Activated CD8-positive, alpha-beta memory T cell treated with anti-CD3 and anti-CD28 coated beads, Interleukin-2, amount 50 U/mL, for 48 hours (primary cell): ENCODE results near the gene DLGAP1.

Source experiments
- DNase-seq: peaks from one replicate; pipeline ENCODE4 v3.0.0-alpha.2; 2020

Gene DLGAP1

GRCh38 chr18:3741333-3741732 is 713.8 kb downstream of the DLGAP1 start:
- no peak for DNase-seq

- no peak for DNase-seq
Observed at GRCh38 chr18:3728704-3729437, 726.2 kb downstream of the DLGAP1 start.

- DNase-seq, result no peak
Observed at GRCh38 chr18:3727274-3727673, 727.8 kb downstream of the DLGAP1 start.

DNA sequence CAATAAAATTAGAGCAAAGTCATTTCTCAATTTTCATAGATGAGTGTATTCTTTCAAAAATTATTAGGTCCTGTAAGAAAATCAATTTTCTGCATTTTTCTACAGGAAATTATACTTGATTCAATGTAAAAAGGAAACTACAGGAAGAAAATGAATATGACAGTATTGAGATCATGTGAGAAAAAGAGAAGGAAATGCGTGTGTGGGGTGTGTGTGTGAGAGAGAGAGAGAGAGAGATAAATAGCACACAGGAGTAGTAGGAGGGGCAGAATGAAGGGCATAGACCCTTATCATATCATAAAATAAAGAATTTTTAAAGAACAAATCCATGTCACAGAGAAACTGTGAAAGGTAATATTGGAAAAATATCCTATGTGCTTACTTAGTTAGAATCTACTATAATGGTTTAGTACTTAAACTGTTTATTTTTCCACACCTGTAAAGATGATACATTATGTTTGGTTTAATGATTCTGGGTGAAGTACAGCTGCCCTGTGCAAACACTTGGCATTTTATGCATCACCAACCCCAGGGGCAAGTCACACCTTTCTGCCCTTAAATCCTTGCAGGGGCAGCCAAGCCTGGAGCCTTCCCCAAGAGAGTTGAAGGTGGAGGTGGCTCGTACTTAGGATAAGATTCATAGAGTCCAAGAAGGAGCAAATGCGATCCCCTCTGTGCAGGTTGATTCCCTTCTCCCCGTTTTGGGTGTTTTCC is 728.7 kb downstream of the DLGAP1 start:
- no peak for DNase-seq

GRCh38 chr18:3725115-3725514 is 730.0 kb downstream of the DLGAP1 start:
- DNase-seq, result no peak

- DNase-seq, result no peak
Observed at GRCh38 chr18:3723554-3723953, 731.6 kb downstream of the DLGAP1 start.

GRCh38 chr18:3722649-3723433 is 732.3 kb downstream of the DLGAP1 start:
- no peak for DNase-seq

- no peak for DNase-seq
Observed at GRCh38 chr18:3721771-3722648, 733.1 kb downstream of the DLGAP1 start.

- no peak for DNase-seq
Observed at GRCh38 chr18:3720818-3721545, 734.1 kb downstream of the DLGAP1 start.

- DNase-seq, result no peak
Observed at GRCh38 chr18:3720159-3720558, 734.9 kb downstream of the DLGAP1 start.

GRCh38 chr18:3717376-3718025 is 737.6 kb downstream of the DLGAP1 start:
- DNase-seq, result no peak

GRCh38 chr18:3716116-3716660 is 738.9 kb downstream of the DLGAP1 start:
- no peak for DNase-seq

- no peak for DNase-seq
Observed at GRCh38 chr18:3715231-3716080, 739.7 kb downstream of the DLGAP1 start.

DNA sequence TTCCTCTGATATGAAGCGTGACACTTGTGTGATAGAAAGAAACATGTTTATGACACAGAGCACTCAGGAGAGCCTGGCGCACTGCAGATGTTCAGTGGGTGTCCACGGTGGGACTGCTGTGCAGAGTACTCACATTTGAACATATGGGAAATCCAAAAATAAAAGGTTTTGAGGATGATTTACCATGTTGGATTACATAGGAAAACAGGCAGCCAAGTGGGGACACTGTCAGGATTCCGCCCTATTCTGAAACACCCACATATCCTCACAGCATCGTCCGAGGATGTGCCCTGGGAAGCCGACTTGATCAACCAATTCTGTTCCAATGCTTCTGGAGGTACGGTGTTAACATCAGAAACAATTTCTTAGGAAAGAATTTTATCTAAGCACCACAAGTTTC is 741.4 kb downstream of the DLGAP1 start:
- DNase-seq, result no peak

- no peak for DNase-seq
Observed at GRCh38 chr18:3713166-3713565, 741.9 kb downstream of the DLGAP1 start.

DNA sequence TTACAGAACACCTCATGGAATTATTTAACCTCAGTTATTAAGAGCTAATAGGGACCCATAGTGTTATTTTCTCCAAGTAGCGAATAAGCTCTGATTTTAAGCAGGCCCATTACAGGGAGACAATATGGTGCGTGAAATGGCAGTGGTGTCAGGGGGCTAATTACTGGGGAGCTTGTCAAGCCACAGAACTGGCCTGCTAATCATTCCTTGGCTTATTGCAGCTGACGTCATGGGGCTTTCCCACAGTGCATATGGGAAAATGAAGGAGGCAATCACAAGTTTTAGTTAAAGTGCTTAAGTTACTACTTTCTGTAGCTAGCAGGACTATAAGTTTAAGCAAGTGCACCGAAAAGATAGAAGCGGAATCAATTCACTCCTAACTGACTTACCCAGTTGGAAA is 742.6 kb downstream of the DLGAP1 start:
- no peak for DNase-seq

GRCh38 chr18:3710712-3711301 is 744.3 kb downstream of the DLGAP1 start:
- no peak for DNase-seq

GRCh38 chr18:3709205-3709604 is 745.9 kb downstream of the DLGAP1 start:
- no peak for DNase-seq

- DNase-seq, result no peak
Observed at GRCh38 chr18:3706279-3707097, 748.6 kb downstream of the DLGAP1 start.
